MM.1S (cell line): ENCODE results near the gene MAPK8IP1.

Experiments
- DNase-seq: peaks from one replicate; pipeline ENCODE4 v3.0.0-alpha.2; 2015
- H2AFZ ChIP-seq: fragments of 300-600 bp; sonication (generic); 2 replicates; pipeline ENCODE4 v1.6.0; 2016; ENCODE audit warnings: antibody characterized with exemption, low read length
- H3F3A ChIP-seq: fragments of 300-600 bp; sonication (generic); 2 replicates; pipeline ENCODE4 v1.6.1; 2016; ENCODE audit warnings: mild to moderate bottlenecking, antibody characterized with exemption, low read length, moderate library complexity, mixed read lengths; ENCODE audit not compliant: insufficient read depth
- H3K27ac ChIP-seq: fragments of 300-600 bp; sonication (generic); 2 replicates; pipeline ENCODE4 v1.5.1; 2016; ENCODE audit warnings: mild to moderate bottlenecking, low read length
- H3K27me3 ChIP-seq: fragments of 300-600 bp; sonication (generic); replicated peaks from 2 replicates; pipeline ENCODE4 v1.6.0; 2016; ENCODE audit warnings: low read length; ENCODE audit not compliant: insufficient read depth
- H3K36me3 ChIP-seq: fragments of 300-600 bp; sonication (generic); replicated peaks from 2 replicates; pipeline ENCODE4 v1.6.1; 2016; ENCODE audit warnings: mild to moderate bottlenecking, low read length, mixed read lengths; ENCODE audit not compliant: insufficient read depth
- H3K4me1 ChIP-seq: fragments of 300-600 bp; sonication (generic); 2 replicates; pipeline ENCODE4 v1.6.1; 2016; ENCODE audit warnings: low read length, mixed read lengths
- H3K4me2 ChIP-seq: fragments of 300-600 bp; sonication (generic); 2 replicates; pipeline ENCODE4 v1.6.0; 2016; ENCODE audit warnings: low read depth, low read length
- H3K4me3 ChIP-seq: fragments of 300-600 bp; sonication (generic); 2 replicates; pipeline ENCODE4 v1.5.1; 2016; ENCODE audit warnings: low read length, mixed read lengths
- H3K79me2 ChIP-seq: fragments of 300-600 bp; sonication (generic); 2 replicates; pipeline ENCODE4 v1.6.1; 2016; ENCODE audit warnings: mixed run types, low read length, mixed read lengths
- H3K9ac ChIP-seq: fragments of 300-600 bp; sonication (generic); 2 replicates; pipeline ENCODE4 v1.6.1; 2016; ENCODE audit warnings: low read length, mixed read lengths
- H3K9me2 ChIP-seq: fragments of 300-600 bp; sonication (generic); replicated peaks from 2 replicates; pipeline ENCODE4 v1.6.1; 2016; ENCODE audit warnings: mild to moderate bottlenecking, low read length, mixed read lengths; ENCODE audit not compliant: insufficient read depth
- H3K9me3 ChIP-seq: fragments of 300-600 bp; sonication (generic); replicated peaks from 2 replicates; pipeline ENCODE4 v1.6.1; 2016; ENCODE audit warnings: mild to moderate bottlenecking, low read length, mixed read lengths; ENCODE audit not compliant: insufficient read depth
- H4K20me1 ChIP-seq: fragments of 300-600 bp; sonication (generic); 2 replicates; pipeline ENCODE4 v1.6.1; 2016; ENCODE audit warnings: mild to moderate bottlenecking, low read length, moderate library complexity, mixed read lengths; ENCODE audit not compliant: insufficient read depth
- CTCF ChIP-seq: fragments of 300-600 bp; sonication (generic); IDR thresholded peaks from 2 replicates; pipeline ENCODE4 v1.5.1; 2016; ENCODE audit warnings: antibody characterized with exemption, low read length, mixed read lengths
- EZH2 ChIP-seq: fragments of 300-600 bp; sonication (generic); optimal IDR thresholded peaks from 2 replicates; pipeline ENCODE3; 2017; ENCODE audit warnings: low read depth, mild to moderate bottlenecking, antibody characterized with exemption, low read length, mixed read lengths
- EZH2phosphoT487 ChIP-seq: fragments of 300-600 bp; sonication (generic); IDR thresholded peaks from 2 replicates; pipeline ENCODE4 v1.6.1; 2018; ENCODE audit warnings: antibody characterized with exemption, low read length

The MAPK8IP1 gene

GRCh38 chr11:45936511-45937054 lies 51.1 kb downstream of the MAPK8IP1 start:
- H3K79me2 ChIP-seq: no peaks in the 10 kb centered on the region
- H3K4me2 ChIP-seq: no peak overlapping the region
- no peak for TF ChIP-seq EZH2
- TF ChIP-seq EZH2phosphoT487: no peak
- H3K9ac ChIP-seq: no peak overlapping the region
- DNase-seq: no peak
- H3K9me2 ChIP-seq: no peaks in the 10 kb centered on the region
- no peaks in the 10 kb centered on the region for H3K9me3 ChIP-seq
- H2AFZ ChIP-seq: no peak overlapping the region
- no peaks in the 10 kb centered on the region; the same call in 1 of the 2 replicates for H3F3A ChIP-seq
- no peaks in the 10 kb centered on the region for H3K4me1 ChIP-seq
- H3K4me3 ChIP-seq: no peak overlapping the region
- H3K36me3 ChIP-seq: no peaks in the 10 kb centered on the region
- H3K27ac ChIP-seq: no peak overlapping the region
- H4K20me1 ChIP-seq: no peaks in the 10 kb centered on the region
- H3K27me3 ChIP-seq: no peaks in the 10 kb centered on the region

- H3K9me2 ChIP-seq: no peaks in the 10 kb centered on the region
- no peaks in the 10 kb centered on the region; the same call in 1 of the 2 replicates for H3F3A ChIP-seq
- DNase-seq: no peak
- H3K4me3 ChIP-seq: no peak overlapping the region
- no peak overlapping the region for H3K4me2 ChIP-seq
- no peak for TF ChIP-seq EZH2phosphoT487
- no peak for TF ChIP-seq CTCF
- no peak for TF ChIP-seq EZH2
- H2AFZ ChIP-seq: no peak overlapping the region
- H3K4me1 ChIP-seq: no peaks in the 10 kb centered on the region
- no peaks in the 10 kb centered on the region for H3K36me3 ChIP-seq
- no peaks in the 10 kb centered on the region for H4K20me1 ChIP-seq
- H3K9ac ChIP-seq: no peak overlapping the region
- H3K27ac ChIP-seq: no peak overlapping the region
- no peaks in the 10 kb centered on the region for H3K9me3 ChIP-seq
- H3K27me3 ChIP-seq: no peaks in the 10 kb centered on the region
- H3K79me2 ChIP-seq: no peaks in the 10 kb centered on the region
Observed at GRCh38 chr11:45937916-45938315, 52.5 kb downstream of the MAPK8IP1 start.

GRCh38 chr11:45939836-45940235 lies 54.4 kb downstream of the MAPK8IP1 start:
- no peaks in the 10 kb centered on the region for H3K9me2 ChIP-seq
- 0 out of 2 replicates have a peak, but pooled peaks cover 3% of the 10 kb centered on the region for H4K20me1 ChIP-seq
- no peaks in the 10 kb centered on the region for H3K79me2 ChIP-seq
- DNase-seq: no peak
- no peak overlapping the region for H3K4me2 ChIP-seq
- TF ChIP-seq CTCF: no peak
- no peak for TF ChIP-seq EZH2
- TF ChIP-seq EZH2phosphoT487: no peak
- H2AFZ ChIP-seq: no peak overlapping the region
- no peak overlapping the region for H3K27ac ChIP-seq
- H3K4me3 ChIP-seq: no peak overlapping the region
- H3K9ac ChIP-seq: no peak overlapping the region
- H3K36me3 ChIP-seq: no peaks in the 10 kb centered on the region
- H3K27me3 ChIP-seq: no peaks in the 10 kb centered on the region
- no peaks in the 10 kb centered on the region for H3F3A ChIP-seq
- no peaks in the 10 kb centered on the region for H3K4me1 ChIP-seq
- H3K9me3 ChIP-seq: no peaks in the 10 kb centered on the region

- no peak overlapping the region for H3K27ac ChIP-seq
- H3K27me3 ChIP-seq: no peaks in the 10 kb centered on the region
- no peaks in the 10 kb centered on the region for H3K9me3 ChIP-seq
- no peaks in the 10 kb centered on the region for H3K36me3 ChIP-seq
- TF ChIP-seq EZH2 (no peak), CTCF (no peak), EZH2phosphoT487 (no peak)
- H3K9me2 ChIP-seq: no peaks in the 10 kb centered on the region
- H3K9ac ChIP-seq: no peak overlapping the region
- H3K4me1 ChIP-seq: no peaks in the 10 kb centered on the region
- H3K4me3 ChIP-seq: no peak overlapping the region
- H3F3A ChIP-seq: no peaks in the 10 kb centered on the region
- no peak for DNase-seq
- no peak overlapping the region for H2AFZ ChIP-seq
- H3K4me2 ChIP-seq: no peak overlapping the region
- H4K20me1 ChIP-seq: 0 out of 2 replicates have a peak, but pooled peaks cover 3% of the 10 kb centered on the region
- H3K79me2 ChIP-seq: no peaks in the 10 kb centered on the region
Observed at GRCh38 chr11:45941285-45941684, 55.8 kb downstream of the MAPK8IP1 start.
